HG03378 (cell line): ENCODE measurements around the gene LSM14A.
A peak's percentile ranks its signal among the peaks of the same experiment; 100 is the strongest.
"Not testable (repeated sequence)": the region's sequence is repeated elsewhere in the genome, so short reads cannot be mapped to it uniquely, and the experiment has no call there.

ENCODE experiments used
- ATAC-seq: cut with Tn5 transposase; IDR thresholded peaks from one replicate; pipeline ENCODE4 v1.9.1; 2021; ENCODE audit warnings: mild to moderate bottlenecking, moderate library complexity; ENCODE audit not compliant: unreplicated experiment

The LSM14A gene

DNA sequence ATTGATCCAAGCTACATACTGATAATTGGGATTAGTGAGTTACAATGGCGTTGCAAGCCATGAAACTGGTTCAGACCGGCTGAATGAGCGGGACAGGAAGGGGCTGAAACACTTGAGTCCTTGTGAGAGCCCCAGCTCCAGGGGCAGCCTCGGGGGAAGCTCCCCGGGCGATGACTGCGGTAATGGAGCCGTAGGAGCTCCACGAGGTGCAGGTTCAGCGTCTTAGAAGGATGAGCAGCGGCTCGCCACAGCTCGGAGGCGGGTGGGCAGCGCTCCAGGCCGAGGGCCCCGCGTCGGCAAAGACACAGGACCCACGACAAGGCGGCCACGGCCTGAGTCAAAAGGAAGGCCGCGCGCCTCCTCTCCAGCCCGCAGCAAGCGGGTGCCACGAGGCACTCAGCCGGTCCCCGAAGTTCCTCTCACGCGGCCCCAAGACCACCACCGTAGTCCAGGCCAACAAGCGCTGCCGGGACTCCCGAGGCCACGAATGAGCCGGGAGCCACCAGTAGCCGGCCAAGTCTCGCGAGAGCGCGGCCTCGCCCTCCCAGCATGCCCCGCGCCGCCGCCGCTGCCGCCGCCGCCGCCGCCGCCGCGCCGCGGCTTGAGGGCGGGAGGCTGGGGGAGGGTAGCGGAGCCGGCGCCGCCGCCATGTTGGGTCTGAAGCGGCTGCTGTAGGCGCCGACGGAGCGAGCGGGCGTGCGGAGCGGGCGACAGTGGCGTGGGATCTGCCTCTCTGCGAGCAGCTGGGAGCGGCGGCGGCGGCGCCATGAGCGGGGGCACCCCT, at the start of gene LSM14A:
TSS of gene LSM14A (plus strand) at position 628 of the 784 bp plus-strand sequence. CDS start at position 767, 139 bp downstream.
- peak; percentile 41 for ATAC-seq

DNA sequence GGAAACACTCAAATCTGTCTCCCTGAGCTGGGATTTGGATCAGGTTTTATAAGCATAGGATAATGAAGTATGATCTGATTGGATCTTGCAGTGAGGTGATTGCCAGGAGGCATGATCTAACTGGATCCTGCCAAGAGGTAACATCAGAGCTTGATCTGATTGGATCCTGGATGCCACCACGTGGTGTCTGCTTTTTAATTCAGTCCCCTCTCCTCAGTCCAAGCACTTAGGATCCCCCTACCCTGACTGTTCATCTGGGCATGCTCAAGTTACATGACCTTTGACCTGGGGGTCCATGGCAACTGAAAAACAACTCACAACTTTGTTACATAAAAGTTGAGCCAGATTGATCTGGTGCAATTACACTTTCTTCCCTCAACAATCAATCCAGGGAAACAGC, 47.5 kb upstream of the LSM14A start:
- ATAC-seq: no peak

DNA sequence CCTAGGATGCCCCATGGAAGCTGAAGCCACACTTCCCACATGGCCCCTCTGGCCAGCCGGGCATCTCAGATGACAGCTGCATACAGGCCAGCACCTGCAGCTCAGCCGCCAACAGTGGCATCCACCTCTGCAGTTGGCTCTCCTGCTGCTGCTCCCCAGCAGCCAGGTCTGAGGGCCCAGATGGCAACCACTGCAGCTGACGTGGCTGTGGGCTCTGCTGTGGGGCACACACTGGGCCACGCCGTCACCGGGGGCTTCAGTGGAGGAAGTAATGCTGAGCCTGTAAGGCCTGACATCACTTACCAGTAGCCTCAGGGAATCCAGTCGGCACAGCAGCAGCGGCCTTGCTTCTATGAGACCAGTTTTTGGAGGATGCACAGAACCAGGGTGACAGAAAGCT, 45.3 kb upstream of the LSM14A start:
- no peak for ATAC-seq

DNA sequence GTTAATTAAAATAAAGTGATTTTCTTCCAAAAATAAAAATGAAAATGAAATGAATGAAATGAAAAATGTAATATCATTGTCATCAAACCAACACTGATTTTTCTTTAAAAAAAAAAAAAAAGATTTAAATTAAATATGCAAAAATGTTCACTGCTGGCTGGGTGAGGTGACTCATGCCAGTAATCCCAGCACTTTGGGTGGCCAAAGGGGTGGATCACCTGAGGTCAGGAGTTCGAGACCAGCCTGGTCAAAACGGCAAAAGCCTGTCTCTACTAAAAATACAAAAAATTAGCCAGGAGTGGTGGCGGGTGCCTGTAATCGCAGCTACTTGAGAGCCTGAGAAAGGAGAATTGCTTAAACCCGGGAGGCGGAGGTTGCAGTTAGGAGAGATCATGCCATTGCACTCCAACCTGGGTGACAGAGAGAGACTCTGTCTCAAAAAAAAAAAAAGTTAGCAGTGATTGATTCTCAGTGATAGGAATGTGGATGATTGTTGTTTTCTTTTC, 44.6 kb upstream of the LSM14A start:
- ATAC-seq: no peak

DNA sequence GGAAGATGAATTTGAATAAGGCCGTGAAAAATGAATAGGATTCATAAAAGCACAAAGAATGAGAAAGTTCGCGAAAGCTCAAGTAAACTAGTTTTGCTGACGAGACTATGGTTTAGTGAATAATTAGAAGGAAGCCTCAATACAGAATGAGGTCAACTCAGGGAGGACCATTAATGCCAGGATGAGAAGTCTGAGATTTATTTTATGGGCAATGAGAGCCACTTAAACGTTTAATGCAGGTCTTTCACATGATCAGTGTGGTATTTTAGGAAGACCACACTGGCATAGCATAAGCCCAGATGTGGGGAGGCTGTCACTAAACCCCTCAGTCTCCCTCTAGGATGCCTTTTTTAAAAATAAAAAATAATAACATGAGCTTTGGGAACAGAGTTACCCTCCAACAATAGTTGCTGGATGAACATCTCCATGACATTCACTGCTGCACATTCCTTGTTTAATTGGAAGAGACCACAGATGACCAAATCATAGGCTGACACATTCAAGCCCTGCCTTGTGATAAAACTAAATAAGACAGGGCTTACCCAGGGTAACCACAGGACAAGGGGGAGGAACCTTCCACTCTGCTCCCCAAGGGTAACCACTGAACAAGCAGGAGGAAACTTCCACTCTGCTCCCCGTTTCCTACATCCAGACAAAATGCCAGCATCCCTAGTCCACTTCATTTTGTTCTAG, 43.6 kb upstream of the LSM14A start:
- no peak for ATAC-seq

DNA sequence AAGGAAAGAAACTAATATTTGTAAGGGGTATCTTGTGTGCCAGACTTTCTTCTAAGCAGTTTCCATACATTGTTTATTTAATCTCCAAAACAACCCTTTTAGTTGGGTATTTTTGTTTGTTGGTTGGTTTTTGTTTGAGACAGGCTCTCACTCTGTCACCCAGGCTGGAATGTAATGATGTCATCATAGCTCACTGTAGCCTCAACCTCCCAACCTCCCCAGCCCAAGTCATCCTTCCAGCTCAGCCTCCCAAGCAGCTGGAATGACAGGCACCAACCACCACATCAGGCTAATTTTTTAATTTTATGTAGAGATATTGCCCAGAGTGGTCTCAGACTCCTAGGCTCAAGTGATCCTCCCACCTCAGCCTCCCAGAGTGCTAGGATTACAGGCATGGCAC, 41.2 kb upstream of the LSM14A start:
- no peak for ATAC-seq

DNA sequence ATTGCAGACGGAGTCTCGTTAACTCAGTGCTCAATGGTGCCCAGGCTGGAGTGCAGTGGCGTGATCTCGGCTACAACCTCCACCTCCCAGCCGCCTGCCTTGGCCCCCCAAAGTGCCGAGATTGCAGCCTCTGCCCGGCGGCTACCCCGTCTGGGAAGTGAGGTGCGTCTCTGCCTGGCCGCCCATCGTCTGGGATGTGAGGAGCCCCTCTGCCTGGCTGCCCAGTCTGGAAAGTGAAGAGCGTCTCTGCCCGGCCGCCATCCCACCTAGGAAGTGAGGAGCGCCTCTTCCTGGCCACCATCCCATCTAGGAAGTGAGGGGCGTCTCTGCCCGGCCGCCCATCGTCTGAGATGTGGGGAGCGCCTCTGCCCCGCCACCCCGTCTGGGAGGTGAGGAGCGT, 40.2 kb upstream of the LSM14A start:
- not testable (repeated sequence) for ATAC-seq

GRCh38 chr19:34132706-34133105, 39.6 kb upstream of the LSM14A start:
- not testable (repeated sequence) for ATAC-seq

DNA sequence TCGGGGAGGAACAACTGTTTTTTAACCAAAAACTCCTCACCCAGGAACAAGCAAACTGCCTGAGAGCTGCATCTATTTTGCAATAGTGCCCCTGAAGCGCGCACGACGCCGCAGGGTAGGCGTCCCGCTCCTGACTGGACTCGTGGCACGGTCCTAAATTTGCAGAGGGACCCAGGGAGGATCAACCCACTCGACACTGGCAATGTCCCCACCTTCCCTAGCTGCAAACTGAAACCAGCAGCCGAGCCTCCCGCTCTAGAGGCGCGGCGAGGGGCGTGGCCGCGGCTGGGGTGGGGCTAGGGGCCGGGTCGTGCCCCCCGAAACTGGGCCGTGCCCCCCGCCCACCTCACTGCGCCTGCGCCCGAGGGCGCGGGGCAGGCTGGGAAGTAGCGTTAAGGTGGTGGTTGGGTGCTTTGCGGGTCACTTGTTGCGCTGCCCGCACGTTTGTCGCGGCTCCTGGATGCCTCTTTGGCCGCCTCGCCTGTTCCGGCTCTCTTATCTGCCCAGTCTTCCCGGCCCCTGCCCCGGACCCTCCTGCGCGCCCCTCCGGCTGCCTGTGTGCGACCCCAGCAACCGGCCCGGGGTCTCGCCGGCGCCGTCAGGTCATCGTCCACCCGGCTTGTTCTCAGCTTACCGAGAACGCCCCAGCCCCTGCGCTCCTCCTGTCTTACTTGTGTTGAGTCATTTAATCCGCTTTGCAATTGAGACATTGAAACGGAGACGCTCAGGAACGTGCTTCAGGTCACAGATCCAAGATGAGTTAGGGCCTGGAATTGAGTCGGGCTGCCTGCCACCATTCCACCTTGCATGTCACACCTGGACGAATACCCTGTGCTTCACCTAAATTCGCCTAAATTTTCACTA, 37.9 kb upstream of the LSM14A start:
- ATAC-seq: peak; percentile 69

GRCh38 chr19:34135054-34135800, 37.1 kb upstream of the LSM14A start:
- ATAC-seq: no peak

GRCh38 chr19:34135821-34136611, 36.3 kb upstream of the LSM14A start:
- ATAC-seq: no peak

GRCh38 chr19:34141025-34141424, 31.3 kb upstream of the LSM14A start:
- no peak for ATAC-seq

GRCh38 chr19:34142440-34142839, 29.9 kb upstream of the LSM14A start:
- ATAC-seq: no peak

DNA sequence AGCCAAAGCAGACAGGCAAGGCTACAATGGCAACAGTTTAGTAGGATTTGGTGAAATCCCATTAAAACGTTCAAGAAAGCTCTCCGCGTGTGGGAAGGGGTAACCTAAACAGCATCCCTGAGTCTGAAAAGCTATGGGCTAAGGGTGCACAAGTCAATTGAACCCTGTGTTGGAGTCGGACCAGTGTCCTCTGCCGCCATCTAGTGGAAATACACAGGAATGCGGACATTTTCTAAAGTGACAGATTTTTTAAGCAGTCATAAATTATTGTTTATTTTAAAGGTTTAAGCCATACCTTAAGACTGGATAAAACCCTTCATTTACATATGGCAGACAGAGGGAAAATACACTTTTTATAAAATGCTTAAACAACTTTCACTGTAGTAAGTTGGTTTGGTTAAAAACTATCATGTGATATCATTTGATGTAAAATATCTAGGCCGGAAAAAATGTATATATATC, 26.5 kb upstream of the LSM14A start:
- ATAC-seq: no peak

DNA sequence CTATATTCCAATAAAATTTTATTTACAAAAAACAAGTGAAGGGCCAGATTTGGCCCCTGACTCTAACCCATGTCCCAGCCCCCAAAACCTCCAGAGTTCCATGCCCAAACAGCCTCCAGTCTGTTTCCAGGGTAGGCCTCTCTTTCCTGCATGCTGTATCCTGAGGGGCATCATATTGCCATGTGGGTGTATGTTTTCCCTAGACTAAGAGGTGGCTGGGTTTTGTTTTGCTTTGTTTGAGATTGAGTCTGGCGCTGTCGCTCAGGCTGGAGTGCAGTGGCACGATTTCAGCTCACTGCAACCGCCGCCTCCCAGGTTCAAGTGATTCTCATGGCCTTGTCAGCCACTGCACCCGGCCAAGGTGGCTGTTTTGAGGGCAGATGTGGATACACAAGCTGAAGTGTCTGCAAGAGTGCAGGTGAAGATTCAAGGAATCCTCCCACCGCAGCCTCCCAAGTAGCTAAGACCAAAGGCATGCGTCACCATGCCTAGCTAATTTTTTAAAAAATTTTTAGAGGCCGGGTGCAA, 23.6 kb upstream of the LSM14A start:
- no peak for ATAC-seq

DNA sequence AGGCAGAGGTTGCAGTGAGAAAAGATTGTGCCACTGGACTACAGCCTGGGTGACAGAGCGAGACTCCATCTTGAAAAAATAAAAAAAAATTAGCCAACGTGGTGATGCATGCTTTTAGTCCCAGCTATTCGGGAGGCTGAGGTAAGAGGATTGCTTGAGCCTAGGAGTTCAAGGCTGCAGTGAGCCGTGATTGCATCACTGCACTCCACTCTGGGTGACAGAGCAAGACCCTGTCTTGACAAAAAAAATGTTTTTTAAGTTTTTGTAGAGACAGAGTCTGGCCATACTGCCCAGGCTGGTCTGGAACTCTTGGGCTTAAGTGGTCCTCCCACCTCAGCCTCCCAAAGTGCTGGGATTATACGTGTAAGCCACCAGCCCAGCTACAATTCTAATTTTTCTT, 22.4 kb upstream of the LSM14A start:
- ATAC-seq: no peak

DNA sequence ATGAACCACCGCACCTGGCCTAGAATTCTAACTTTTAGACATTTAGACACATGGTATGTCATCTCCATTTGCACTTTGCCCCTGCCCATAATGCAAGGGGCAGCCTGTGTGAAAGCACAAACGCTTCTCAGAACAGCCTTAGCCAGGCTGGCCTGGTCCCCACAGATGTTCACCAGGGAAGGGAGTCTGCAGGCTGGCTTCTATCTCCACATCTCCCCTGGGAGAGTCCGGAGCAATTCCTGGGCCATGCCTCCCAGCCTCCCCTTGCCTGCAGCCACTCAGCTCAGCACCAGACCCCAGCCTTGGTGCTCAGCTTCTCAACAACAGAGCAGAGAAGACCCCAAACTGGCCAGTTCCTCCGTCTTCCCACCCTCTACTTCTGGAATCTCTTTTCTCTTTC, 21.7 kb upstream of the LSM14A start:
- no peak for ATAC-seq

DNA sequence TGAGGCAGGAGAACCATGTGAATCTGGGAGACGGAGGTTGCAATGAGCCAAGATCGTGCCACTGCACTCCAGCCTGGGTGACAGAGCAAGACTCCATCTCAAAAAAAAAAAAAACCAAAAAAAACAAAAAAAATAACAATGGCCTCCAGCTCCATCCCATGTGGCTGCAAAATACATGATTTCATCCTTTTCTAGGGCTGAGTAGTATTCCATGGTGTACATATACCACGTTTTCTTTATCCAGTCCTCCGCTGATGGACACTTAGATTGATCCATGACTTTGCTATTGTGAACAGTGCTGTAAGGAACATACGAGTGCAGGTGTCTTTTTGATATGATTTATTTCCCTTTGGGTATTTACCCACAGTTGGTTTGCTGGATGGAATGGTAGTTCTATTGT, 20.9 kb upstream of the LSM14A start:
- no peak for ATAC-seq

DNA sequence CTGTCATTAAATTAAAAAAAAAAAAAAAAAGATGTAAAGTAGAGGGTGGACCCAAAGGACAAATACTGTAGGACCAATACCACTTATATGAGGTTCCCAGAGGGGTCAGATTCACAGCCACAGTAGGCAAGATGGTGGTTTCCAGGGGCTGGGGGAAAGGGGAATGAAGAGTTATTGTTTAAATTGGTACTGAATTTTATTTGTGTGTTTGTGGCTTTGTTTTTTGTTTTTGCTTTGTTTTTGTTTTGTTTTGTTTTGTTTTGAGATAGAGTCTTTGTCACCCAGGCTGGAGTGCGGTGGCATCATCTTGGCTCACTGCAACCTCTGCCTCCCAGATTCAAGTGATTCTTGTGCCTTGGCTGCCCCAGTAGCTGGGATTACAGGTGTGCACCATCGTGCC, 17.9 kb upstream of the LSM14A start:
- ATAC-seq: no peak
